Right hindlimb (tissue), 1 donor: Measurements from ENCODE around the gene CLK2.
"Not testable (repeated sequence)": the region's sequence is repeated elsewhere in the genome, so short reads cannot be mapped to it uniquely, and the experiment has no call there.

Experiments used
- DNase-seq: peaks from one replicate; pipeline ENCODE4 v3.0.0-alpha.2; 2018

CLK2 gene

DNA sequence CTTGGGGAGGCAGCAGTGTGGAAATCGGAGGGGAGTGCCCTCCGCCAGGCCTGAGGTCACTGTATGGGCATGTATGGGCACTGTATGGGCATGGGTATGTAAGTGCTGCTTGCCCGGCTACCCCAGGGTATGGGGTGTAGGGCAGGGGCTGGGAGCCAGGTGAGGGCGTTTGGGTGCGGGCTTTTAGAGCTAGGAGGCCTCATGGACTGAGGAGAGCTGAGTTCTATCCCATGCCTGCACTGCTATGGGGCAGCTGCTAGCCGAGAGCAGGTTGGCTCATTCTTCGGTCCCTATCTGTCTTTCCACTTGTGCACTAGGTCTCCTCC, 22.6 kb upstream of the CLK2 start:
- no peak for DNase-seq

DNA sequence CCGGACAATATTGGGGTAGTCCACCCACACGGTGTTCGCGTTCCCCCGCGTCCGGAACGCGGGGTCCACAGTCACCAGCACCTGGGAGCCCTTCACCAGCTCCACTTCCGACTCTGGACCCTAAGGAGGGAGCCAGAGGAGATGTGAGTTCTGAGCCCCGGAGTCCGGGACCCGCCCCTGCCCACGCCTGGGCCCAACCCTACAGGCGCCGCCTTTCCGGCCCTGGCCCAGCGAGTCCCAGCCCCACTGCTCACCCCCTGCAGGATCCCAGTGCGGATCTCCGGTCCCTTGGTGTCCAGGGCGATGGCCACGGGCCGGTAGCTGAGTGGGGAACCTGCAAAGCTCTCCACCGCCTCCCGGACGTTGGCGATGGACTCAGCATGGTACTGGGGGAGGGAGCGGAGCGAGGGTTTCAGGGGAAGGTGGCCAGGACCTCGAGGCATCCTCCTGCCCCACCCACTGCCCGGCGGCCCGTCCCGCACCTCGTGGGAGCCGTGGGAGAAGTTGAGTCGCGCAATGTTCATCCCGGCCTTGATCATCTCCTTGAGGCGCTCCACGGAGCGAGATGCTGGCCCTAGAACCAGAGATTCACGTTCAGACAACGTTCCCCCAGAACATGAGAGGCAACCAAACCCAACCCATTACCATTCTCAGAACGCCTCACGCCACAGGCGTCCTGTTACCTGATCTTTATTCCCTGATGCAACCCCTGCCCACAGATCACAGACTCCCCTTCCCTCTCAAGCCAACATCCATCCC, 22.1 kb upstream of the CLK2 start:
- no peak for DNase-seq

DNA sequence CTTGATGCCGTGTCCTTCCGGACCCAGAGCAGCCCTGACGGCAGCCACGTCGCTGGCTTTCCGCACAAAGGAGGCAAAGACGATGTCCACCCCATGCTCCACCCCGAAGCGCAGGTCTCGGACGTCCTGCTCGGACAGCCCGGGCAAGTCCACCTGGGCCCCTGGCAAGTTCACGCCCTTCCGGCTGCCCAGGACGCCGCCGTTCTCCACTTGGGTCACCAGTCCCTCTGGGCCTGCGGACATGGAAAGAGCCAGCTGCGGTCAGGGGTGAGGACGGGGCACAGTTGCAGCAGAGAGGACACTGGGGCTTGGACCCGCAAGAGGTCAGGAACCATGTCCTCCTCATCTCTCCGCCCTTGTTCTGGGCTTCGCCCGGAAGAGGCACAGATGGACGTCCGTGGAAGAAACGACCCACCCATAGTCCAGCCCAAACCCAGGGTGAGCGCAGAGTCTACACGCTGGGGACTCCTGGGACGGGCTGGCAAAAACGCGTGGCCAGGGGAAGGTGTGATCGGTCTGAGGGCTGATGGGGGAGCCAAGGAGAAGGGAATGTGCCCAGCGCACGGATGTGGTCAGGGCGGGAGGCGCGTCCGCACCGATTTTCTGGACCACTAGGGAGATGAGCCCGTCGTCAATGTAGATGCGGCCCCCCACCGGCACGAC, 21.3 kb upstream of the CLK2 start:
- DNase-seq, result no peak

DNA sequence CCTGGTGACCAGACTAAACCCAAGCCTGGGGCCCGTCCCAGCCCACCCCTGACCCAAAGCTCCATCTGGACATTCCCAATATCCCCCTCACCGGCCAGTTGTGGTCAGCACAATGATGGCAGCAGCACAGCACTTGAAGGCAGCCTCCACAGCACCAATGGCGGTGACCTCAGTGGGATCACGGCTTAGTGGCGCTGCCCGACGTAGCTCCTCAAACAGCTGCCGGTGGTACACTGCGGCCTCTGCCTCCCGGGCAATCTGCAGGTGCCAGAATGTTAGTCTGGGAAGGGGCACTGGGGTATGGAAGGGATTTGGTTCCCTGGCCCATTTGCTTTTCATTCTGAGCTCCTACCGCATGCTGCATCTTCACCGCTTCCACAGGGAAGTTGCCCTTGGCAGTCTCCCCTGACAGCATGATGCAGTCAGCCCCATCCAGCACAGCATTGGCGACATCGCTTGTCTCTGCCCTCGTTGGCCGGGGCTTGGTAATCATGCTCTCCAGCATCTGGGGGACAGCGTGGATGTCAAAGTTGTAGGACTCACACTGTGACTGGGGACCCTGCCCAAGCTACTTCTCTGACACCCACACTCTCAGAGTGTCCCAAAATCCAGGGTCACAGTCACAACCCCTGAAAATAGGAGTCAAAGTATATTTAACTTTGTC, 19.9 kb upstream of the CLK2 start:
- no peak for DNase-seq

DNA sequence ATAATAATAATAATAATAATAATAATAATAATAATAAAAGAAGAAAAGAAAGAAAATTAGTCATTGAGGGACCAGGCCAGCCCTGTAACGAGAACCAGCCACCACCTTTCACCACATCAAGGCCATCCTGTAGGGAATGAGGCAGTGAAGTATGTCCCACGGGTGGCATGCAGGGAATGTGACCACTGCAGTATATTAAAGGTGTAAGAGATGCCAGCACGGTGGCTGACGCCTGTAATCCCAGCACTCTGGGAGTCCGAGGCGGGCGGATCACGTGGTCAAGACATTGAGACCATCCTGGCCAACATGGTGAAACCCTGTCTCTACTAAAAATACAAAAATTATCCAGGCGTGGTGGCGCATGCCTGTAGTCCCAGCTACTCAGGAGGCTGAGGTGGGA, 17.7 kb upstream of the CLK2 start:
- not testable (repeated sequence) for DNase-seq

DNA sequence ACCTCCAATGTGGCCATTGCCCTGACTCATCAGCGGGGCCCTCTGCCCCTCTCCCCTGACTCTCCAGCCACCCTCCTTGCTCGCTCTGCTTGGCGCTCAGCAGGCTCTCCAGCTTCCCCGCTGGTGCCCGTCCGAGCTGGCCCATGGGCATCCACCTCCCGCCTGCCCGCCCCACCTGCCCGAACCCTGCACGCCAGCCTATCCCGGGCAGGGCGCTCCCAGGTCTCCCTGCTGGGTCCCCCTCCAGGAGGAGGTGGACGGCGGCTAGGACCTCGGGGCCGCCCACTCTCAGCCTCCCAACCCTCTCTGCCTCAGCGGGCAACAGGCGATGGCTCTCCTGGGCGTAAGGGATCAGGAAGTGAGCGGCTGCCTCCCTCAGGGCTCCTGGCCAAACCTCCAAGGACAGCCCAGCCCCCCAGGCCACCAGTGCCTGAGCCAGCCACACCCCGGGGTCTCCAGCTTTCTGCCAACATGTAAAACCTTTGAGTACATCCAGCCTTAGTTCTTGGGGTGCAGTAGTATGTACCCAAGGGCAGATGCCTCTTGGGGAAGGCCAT, 14.8 kb upstream of the CLK2 start:
- DNase-seq, result no peak

DNA sequence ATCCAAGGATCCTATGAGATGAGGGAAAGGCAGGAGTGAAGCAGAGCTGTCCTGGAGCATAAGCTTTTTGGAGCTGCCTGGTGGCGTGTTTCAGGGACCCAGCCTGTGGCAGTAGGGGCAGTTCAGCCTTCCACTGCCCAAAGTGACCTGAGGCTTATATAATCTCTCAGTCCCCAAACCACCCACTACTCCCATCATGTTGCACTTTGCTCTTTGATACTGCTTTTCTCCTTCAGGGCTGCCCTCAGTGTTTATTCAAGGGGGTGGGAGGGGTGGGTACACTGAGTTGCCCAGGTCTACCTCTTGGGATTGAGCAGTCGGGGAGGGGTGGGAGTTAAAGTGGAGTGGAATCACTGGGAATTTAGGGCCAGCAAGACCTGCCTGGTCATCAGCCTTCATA, 13.2 kb upstream of the CLK2 start:
- DNase-seq, result no peak

DNA sequence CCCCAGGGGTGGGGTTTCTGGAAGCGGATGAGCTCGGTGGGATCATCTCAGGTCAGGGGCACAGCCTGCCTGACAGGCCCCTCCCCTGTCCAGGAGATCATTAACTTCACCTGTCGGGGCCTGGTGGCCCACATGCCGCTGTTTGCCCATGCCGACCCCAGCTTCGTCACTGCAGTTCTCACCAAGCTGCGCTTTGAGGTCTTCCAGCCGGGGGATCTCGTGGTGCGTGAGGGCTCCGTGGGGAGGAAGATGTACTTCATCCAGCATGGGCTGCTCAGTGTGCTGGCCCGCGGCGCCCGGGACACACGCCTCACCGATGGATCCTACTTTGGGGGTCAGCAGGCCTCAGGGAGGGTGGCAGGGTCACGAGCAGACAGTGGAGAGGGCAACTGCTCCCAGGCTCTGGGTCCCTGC, 12.3 kb upstream of the CLK2 start:
- no peak for DNase-seq

DNA sequence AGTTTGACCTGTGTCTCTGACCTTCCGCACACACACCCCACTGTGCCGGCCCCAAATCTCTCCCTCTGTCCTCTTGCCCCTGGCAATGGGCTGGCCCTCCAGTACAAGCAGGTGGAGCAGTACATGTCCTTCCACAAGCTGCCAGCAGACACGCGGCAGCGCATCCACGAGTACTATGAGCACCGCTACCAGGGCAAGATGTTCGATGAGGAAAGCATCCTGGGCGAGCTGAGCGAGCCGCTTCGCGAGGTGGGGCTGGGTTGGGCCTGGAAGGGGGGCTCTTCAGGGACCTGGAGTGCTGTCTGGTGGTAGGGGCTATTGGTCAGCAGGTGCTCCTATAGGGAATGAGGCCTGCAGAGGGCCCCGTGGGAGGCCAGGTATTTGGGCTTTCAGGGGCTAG, 11.8 kb upstream of the CLK2 start:
- no peak for DNase-seq

DNA sequence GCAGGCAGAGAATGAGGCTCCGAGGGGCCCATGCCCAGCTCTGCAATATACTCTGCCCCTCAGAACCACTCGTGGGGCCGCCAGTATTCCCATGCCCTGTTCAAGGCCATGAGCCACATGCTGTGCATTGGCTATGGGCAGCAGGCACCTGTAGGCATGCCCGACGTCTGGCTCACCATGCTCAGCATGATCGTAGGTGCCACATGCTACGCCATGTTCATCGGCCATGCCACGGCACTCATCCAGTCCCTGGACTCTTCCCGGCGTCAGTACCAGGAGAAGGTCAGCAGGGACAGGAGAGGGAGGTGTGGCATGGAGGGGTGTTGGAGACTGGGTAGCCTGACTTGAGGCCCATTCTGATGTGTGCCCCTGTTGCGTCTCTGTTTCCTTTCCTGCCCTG, 11.2 kb upstream of the CLK2 start:
- DNase-seq, result no peak

DNA sequence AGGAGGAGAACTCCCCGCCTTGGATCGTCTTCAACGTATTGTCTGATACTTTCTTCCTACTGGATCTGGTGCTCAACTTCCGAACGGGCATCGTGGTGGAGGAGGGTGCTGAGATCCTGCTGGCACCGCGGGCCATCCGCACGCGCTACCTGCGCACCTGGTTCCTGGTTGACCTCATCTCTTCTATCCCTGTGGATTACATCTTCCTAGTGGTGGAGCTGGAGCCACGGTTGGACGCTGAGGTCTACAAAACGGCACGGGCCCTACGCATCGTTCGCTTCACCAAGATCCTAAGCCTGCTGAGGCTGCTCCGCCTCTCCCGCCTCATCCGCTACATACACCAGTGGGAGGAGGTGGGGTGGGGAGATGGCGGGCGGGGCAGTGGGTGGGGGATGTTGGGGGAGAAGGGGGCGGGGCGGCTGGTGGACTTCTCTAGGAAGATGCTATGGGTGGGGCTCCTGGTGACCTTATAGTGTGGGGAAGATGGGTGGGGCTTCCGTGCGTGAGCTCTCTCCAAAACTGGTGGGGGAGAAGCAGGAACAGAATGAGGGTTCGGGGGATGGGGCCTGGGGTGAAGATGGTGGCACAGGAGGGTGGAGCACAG, 9.3 kb upstream of the CLK2 start:
- DNase-seq, result no peak

DNA sequence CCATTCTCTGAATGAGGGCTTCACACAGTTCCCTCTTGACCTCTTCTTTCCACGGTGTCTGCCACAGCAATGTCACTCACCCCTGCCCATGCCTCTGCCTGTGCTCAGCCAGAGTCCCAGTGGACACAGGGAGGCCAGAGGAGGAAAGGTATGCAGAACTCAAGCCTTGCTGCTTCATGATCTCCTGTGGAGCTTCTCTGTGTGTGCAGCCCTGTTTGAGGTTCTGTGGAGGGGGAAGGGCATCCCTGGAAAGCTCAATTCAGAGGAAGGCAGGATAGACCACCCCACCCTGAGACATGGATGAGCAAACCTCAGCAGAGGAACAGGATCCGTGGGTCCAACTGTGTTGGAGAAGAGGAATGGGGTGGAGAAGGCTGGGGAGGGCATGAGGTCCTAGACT, 6.0 kb upstream of the CLK2 start:
- DNase-seq, result no peak

DNA sequence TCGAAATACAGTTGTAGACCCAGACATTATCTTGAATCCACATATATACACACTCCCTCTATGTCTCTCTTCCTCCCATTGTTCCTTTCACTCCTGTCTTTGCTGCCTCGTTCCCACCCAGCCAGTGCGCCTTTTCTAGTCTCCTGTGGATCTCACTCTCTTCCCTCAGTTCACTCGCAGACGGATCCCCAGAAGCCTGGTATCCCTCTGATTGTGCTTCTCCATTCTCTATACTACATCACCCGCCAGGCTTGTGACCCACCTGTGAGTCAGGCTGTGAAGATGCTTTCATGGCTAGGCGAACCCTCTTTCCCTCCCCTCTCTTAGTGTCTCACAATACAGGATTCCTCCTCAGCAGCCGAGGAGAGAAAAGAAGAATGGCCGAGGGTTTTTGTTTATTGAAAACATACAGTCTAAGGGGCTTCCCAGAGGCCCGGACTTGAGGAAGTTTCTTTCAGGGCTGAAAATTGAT, 5.4 kb upstream of the CLK2 start:
- no peak for DNase-seq

DNA sequence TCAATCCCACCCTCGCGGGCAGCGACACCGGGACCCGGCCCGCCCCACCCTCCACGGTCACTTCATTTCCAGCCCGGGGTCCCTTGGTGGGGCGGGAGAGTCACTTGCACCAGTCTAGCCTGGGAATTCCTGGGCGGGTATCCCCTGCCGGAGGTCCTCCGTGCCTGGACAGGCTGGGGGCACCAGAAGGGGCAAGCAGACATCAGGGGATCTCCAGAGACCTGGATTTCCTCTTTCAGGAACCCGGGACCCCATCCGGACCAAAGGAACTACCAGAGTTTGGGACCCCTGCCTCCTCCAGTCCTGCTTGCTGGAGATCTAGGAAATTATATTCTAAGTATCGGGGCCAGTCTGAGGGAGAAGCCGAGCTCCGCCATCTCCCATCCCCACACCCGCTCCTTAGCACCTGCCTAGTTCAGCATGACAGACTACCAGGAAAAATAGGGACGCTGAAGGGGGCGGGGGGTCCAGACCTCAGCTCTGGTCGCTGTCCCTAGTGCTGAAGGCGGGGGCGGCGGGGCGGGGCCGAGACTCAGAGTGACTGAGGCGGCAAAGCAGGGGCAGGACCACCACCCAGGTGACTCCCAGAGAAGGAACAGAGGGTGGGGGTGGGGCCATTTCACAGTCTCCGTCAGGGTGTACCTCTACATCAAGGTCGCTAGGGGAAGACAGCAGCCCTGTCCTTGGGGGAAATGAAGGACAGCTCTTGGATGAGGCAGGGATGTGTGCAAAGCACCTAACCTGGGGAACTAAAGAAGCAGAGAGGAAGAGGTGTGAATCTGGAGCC, 4.8 kb upstream of the CLK2 start:
- peak; percentile 74 for DNase-seq

DNA sequence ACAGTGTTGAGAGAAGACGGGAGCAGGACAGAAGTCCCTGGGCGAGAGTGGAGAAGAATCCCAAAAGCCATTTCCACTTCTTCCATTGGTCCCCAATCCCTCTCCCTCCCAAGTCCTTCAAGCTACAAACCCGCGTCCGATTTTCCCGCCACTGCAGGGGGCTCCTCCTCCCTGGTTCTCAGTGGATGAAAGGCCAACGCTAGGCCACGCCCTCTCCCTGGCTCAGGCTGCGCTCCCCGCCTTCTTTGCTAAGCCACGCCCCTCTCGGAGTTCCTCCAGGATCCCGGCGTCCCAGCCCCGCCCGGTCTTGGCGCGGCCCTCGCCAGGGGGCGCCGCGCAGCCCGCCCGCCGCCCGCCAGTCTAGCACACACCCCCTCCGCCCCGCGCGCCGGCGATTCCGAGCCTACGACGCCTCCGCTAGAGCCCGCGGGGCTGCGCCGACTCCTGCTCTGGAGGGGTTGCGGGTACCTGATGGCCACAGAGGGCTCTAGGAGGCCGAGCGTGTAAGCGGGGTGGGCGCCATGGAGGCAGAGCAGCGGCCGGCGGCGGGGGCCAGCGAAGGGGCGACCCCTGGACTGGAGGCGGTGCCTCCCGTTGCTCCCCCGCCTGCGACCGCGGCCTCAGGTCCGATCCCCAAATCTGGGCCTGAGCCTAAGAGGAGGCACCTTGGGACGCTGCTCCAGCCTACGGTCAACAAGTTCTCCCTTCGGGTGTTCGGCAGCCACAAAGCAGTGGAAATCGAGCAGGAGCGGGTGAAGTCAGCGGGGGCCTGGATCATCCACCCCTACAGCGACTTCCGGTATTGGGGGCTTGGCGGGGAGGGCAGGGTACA, 4.0 kb upstream of the CLK2 start, which contains the start of gene HCN3:
Gene HCN3, plus strand, starts transcription at position 394 of the 832 bp plus-strand sequence. Its CDS starts 128 bp downstream, at position 522.
- DNase-seq, result peak; percentile 98

DNA sequence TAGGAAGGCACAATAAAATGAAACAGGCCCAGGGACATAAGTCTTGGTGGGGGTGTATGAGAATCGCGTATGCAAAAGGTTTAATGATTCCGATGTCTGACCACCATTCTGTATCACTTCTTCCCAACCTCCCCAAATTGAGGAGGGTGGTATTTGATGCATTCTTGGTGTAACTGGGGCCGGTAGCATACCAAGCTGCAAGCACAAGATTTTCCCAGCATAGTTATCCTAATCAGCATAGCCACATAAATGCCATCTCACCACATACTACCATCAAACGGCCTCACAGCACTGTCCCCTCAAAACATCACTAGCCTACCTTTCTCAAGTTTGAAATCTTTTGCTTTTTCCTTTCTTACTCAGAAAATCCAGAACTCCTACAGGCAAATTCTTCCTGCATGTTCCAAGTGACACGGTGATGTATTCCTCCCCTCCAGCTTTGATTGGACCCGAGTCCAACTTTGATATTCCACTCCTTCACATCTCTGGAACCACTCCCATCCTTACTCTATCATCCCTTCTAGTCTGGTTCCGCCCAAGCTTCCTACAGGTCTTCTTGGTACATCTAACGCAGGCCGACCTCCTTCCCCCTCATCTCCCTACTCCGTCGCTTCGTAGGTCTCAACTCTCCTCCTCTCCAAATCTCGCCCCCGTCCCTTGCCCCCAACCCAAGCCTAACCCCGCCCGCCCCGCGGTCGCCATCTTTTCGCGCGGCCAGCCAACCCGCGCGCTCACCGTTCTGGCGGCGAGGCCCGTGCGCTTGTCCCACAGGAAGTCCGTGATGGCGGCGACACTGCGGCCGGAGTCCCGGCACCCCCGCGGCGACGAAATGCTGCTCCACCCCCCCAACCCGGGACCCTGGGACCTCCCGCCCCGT, 600 bp downstream of the CLK2 start:
- DNase-seq, result no peak

DNA sequence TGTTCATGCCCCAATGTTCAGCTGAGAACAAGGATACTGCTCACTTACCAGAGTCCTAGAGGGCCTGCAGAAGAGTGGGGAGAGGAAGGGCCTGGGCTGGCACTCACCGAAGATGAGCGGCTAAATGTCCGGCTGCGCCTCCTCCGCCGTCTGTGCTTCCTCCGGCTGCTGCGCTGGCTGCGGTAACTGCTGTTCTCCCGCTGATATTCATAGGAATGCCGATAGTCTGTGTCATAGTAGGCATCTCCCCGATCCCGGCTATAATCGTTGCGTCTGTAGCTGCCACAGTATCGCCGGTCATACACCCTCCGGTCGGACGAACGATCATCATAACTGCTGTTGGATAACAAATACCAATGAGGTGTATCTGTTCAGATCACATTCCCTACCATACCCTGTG, 3.9 kb downstream of the CLK2 start:
- DNase-seq, result no peak

DNA sequence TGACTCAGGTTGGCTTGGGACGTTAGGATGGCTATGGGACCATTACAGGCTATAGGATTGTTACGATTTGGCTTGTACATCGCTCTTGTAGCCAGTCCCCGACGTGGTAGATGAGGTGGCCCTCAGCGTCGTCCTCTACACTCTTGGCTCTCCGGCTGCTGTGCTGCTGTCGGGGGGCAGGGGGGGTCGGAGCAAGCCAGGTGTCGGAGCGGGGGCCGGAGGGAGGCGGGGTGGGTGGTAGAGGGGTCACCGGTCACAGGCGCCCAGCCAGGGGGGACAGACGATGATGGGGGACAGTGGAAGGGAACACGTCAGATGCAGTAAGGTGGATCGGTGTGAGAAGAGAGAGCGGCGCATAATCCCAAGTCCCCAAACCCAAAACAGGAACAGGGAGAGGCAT, 4.7 kb downstream of the CLK2 start:
- DNase-seq, result no peak

DNA sequence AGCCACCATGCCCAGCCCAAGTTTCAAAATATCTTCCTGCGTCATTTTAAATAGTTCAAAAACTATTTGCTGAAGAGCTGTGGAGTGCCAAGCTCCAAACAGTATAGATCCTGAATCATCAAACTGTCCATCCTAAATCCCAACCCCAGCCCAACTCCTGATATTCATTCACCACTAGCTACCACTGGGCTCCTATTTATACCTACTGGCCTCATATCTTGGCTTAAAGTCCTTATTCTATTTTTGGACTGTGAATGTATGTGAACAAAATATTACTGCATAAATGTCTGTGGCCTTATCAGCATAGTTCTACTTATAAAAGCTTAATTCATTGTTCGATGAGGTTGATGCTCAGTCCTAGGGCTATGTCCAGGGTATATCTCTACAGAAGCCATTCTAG, 5.9 kb downstream of the CLK2 start:
- DNase-seq, result no peak

DNA sequence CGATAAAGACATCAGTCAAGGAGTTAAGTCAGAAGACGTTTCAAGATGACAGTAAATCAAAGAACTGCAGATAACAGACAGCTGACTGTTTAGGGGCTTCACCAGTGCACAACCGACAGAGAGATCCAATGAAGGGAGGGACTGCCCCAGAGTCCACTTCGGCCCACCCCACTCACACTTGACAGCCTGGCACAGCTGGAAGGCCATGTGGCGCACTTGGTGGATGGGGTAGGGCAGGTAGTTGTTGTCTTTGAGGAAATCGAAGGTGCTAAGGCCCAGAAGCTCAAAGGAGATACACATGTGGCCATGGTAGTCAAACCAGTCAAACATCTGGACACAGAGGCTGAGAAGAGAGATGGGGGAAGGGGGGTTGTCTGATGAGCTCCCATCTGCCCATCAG, 6.8 kb downstream of the CLK2 start:
- no peak for DNase-seq

DNA sequence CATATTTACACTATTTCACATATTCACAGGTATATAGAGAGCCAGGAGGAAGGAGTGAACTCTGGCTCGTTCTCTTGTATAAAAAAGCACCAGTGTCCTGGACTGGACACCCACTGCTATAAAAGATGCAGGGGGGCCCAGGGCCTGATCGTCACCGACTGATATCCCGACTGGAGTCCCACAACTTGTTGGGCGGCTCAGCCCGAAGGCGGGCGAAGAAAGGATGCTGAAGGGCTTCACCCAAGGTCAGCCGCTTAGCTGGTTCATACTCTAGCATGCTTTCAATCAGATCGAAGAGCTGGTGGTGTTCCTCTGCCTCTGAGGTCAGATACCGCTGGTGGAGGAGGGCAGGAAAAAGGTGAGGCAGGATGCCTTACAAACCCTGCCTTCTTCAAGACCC, 10.2 kb downstream of the CLK2 start:
- no peak for DNase-seq
